AG10803 (cell line): ENCODE results near the gene PNPLA6.

Experiments used
- DNase-seq: peaks from one replicate; pipeline ENCODE4 v3.0.0; 2010; ENCODE audit warnings: low read depth
- H3K4me3 ChIP-seq: 2 replicates; pipeline ENCODE4 v1.5.1; 2011; ENCODE audit warnings: mild to moderate bottlenecking, low read length, control low read depth
- CTCF ChIP-seq: conservative IDR thresholded peaks from 2 replicates; pipeline ENCODE4 v1.5.1; 2011; ENCODE audit warnings: mild to moderate bottlenecking, low read length, control low read depth, inconsistent platforms

PNPLA6 gene

GRCh38 chr19:7521551-7522071 lies 13.9 kb upstream of the PNPLA6 start:
- no peak for TF ChIP-seq CTCF
- peak overlapping the region; percentile 65 for H3K4me3 ChIP-seq
- DNase-seq = no peak

GRCh38 chr19:7522072-7522922 lies 13.2 kb upstream of the PNPLA6 start, which contains the start of gene MCOLN1:
Gene MCOLN1, plus strand, starts transcription at chr19:7522624. Its CDS starts 127 bp downstream, at chr19:7522751.
- DNase-seq = peak; percentile 94
- peak within 1 kb of the TSS; percentile 75 for H3K4me3 ChIP-seq
- TF ChIP-seq CTCF = no peak

- no peak for TF ChIP-seq CTCF
- peak overlapping the region; percentile 75 for H3K4me3 ChIP-seq
- DNase-seq = peak; percentile 43
Observed at GRCh38 chr19:7522923-7523667, 12.4 kb upstream of the PNPLA6 start.

GRCh38 chr19:7524523-7524922 lies 11.0 kb upstream of the PNPLA6 start:
- H3K4me3 ChIP-seq = no peak overlapping the region
- no peak for DNase-seq
- no peak for TF ChIP-seq CTCF

GRCh38 chr19:7524992-7525739 lies 10.4 kb upstream of the PNPLA6 start:
- no peak overlapping the region for H3K4me3 ChIP-seq
- DNase-seq = no peak
- no peak for TF ChIP-seq CTCF

GRCh38 chr19:7526059-7526929 lies 9.2 kb upstream of the PNPLA6 start:
- no peak for DNase-seq
- TF ChIP-seq CTCF = no peak
- no peak overlapping the region for H3K4me3 ChIP-seq
